Rectal smooth muscle tissue (tissue), 1 donor: Measurements from ENCODE around the gene PTBP1.

Source experiments
- H3K27ac ChIP-seq: one replicate; pipeline ENCODE4 v1.7.0; 2013; ENCODE audit warnings: low read depth, low read length, inconsistent platforms
- H3K27me3 ChIP-seq: one replicate; pipeline ENCODE4 v1.7.0; 2013; ENCODE audit warnings: low read length; ENCODE audit not compliant: control insufficient read depth, insufficient read depth
- H3K36me3 ChIP-seq: one replicate; pipeline ENCODE4 v1.7.0; 2013; ENCODE audit warnings: low read length; ENCODE audit not compliant: control insufficient read depth, insufficient read depth
- H3K4me1 ChIP-seq: one replicate; pipeline ENCODE4 v1.7.0; 2013; ENCODE audit warnings: low read length; ENCODE audit not compliant: control insufficient read depth, insufficient read depth
- H3K4me3 ChIP-seq: one replicate; pipeline ENCODE4 v1.7.0; 2013; ENCODE audit warnings: low read length
- H3K9ac ChIP-seq: one replicate; pipeline ENCODE4 v1.7.0; 2013; ENCODE audit warnings: low read length

PTBP1 gene

GRCh38 chr19:793806-794205 lies 3.4 kb upstream of the PTBP1 start:
- H3K27me3 ChIP-seq = no peaks in the 10 kb centered on the region
- peaks cover 4% of the 10 kb centered on the region for H3K4me1 ChIP-seq
- H3K9ac ChIP-seq = no peak overlapping the region

GRCh38 chr19:795073-795611 lies 2.1 kb upstream of the PTBP1 start:
- Histone ChIP-seq H3K27ac (no peak overlapping the region), H3K4me3 (no peak overlapping the region), H3K4me1 (peaks cover 16% of the 10 kb centered on the region), H3K27me3 (no peaks in the 10 kb centered on the region), H3K36me3 (peaks cover under 1% of the 10 kb centered on the region), H3K9ac (no peak overlapping the region)

More at GRCh38 chr19:793806-794205, 3.4 kb upstream of the PTBP1 start:
- Histone ChIP-seq H3K36me3 (no peaks in the 10 kb centered on the region), H3K27ac (no peak overlapping the region), H3K4me3 (no peak overlapping the region)

GRCh38 chr19:795691-796581 lies 1.3 kb upstream of the PTBP1 start:
- peaks cover 4% of the 10 kb centered on the region for H3K36me3 ChIP-seq
- peaks cover 24% of the 10 kb centered on the region for H3K4me1 ChIP-seq
- no peak overlapping the region for H3K9ac ChIP-seq
- H3K4me3 ChIP-seq = peak overlapping the region; percentile 87
- H3K27me3 ChIP-seq = no peaks in the 10 kb centered on the region
- H3K27ac ChIP-seq = no peak overlapping the region

GRCh38 chr19:797528-798414 lies 519 bp downstream of the PTBP1 start:
- Histone ChIP-seq H3K36me3 (peaks cover 4% of the 10 kb centered on the region), H3K4me3 (peak overlapping the region; percentile 87), H3K27ac (peak overlapping the region; percentile 90), H3K9ac (peak overlapping the region; percentile 49), H3K4me1 (peaks cover 39% of the 10 kb centered on the region), H3K27me3 (no peaks in the 10 kb centered on the region)

GRCh38 chr19:798415-799075 lies 1.3 kb downstream of the PTBP1 start:
- peaks cover 42% of the 10 kb centered on the region for H3K4me1 ChIP-seq

GRCh38 chr19:799076-799881 lies 2.0 kb downstream of the PTBP1 start:
- peaks cover 42% of the 10 kb centered on the region for H3K4me1 ChIP-seq
- peak overlapping the region; percentile 27 for H3K9ac ChIP-seq
- H3K4me3 ChIP-seq = peak overlapping the region; percentile 87
- no peaks in the 10 kb centered on the region for H3K27me3 ChIP-seq
- H3K36me3 ChIP-seq = peaks cover 11% of the 10 kb centered on the region
- peak overlapping the region; percentile 77 for H3K27ac ChIP-seq

More at GRCh38 chr19:798415-799075, 1.3 kb downstream of the PTBP1 start:
- peak overlapping the region; percentile 77 for H3K27ac ChIP-seq
- no peaks in the 10 kb centered on the region for H3K27me3 ChIP-seq
- peak overlapping the region; percentile 49 for H3K9ac ChIP-seq
- H3K36me3 ChIP-seq = peaks cover 4% of the 10 kb centered on the region
- peak overlapping the region; percentile 87 for H3K4me3 ChIP-seq

DNA sequence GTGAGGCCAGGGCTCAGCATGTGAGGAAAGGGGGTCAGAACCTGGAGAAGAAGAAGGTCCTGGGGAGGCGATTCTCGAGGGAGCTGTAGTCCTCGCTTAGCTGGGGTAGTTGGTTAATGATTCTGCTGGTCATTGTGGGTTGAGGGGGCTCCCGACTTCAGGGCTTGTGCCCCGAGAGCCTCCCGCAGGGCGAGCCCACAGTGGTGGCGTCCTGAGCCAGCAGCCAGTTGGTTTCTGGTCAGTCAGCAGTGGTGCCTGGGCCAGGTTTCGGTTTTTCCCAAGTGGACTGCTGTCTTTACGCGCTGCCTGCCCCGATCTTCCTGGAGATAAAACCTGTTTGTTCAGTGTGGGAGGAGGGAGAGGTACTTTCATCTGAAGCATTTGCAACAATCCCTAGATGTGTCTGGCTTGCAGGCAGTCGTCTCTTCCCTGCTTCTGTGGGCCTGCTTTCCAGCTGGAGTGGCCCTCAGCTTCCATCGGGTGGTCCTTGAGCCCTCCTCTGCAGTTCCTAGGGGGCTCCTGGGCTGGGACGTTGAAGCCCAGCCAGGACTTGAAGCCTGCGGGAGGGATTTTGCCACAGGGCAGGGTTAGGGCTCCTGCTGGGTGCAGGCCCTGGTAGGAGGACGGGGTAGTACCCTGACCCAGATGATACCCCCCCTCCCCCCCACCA lies 3.2 kb downstream of the PTBP1 start:
- Histone ChIP-seq H3K36me3 (peaks cover 23% of the 10 kb centered on the region), H3K27me3 (no peaks in the 10 kb centered on the region), H3K4me3 (peak overlapping the region; percentile 56), H3K9ac (peak overlapping the region; percentile 71), H3K27ac (peak overlapping the region; percentile 47), H3K4me1 (peaks cover 42% of the 10 kb centered on the region)

DNA sequence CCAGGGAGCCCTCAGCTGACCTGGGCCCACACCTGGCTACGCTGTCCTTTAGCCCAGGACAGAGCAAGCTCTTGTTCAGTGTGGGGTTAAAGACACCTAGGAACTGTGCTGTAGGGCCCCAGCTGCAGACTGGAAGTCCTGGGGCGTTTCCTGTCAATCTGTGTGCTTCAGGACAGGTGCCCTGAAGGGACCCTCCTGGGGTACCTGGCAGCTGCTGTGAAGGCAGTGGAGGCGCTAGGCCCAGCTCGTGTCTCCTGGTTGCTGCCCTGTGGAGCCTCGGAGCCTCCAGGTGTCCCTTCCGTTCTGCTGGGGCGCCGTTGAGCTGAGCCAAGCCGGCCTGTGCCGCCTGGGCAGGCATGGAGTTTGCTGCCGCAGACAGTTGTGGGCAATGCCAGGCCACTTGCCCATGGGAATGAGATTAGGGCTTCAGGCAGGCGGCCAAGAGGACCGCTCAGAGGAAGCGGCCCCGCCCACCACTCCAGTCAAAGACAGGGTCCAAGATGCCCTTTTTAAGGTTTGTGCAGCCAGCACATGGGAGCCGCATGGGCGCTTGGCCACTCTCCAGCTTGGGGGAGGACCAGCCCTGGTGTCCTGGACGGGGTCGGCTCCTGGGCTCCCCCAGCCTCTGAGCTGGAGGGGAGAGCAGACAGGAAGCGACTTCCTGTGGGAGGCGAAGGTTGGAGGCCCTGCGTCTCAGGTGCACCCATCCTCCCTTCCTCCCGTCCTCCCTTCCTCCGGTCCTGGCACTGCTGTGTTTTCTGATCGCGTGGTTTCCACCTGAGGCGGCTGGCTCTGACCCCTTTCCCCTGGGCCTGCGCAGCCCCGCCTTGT lies 4.0 kb downstream of the PTBP1 start:
- Histone ChIP-seq H3K36me3 (peaks cover 28% of the 10 kb centered on the region), H3K27me3 (no peaks in the 10 kb centered on the region), H3K4me3 (peak overlapping the region; percentile 54), H3K9ac (no peak overlapping the region), H3K4me1 (peaks cover 42% of the 10 kb centered on the region), H3K27ac (peak overlapping the region; percentile 47)

DNA sequence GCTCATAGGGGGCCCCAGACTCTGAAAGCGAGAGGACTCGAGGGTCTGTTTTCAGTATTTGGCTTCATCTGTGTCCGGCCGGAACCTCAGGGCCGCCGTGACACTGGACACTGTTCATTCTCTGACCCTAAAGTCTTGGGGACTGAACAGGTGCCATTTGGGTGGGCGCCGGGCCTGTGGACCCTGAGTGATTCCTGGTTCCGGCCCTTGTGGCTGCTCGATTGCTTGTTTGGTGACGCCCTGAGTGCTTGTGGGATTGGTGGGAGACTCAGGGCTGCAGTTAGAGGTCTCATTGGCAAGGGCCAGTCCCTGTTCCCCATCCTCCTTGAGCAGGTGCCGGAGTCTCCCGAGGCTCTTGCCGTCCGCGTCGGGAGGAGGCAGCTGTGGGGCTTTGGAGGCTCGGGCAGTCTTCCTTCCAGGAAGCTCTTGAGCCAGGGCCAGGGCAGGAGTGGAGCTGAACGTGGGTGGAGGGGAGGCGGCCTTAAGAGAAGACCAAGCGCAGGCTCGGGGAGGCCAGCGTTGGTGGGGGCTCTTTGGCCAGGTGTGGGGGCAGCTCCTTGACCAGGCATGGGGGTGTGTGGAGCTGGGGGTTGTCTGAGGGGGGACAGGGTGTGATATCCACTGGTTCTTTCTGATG lies 4.7 kb downstream of the PTBP1 start:
- Histone ChIP-seq H3K9ac (no peak overlapping the region), H3K4me3 (peak overlapping the region; percentile 54), H3K36me3 (peaks cover 34% of the 10 kb centered on the region), H3K27ac (peak overlapping the region; percentile 47), H3K4me1 (peaks cover 42% of the 10 kb centered on the region), H3K27me3 (no peaks in the 10 kb centered on the region)

DNA sequence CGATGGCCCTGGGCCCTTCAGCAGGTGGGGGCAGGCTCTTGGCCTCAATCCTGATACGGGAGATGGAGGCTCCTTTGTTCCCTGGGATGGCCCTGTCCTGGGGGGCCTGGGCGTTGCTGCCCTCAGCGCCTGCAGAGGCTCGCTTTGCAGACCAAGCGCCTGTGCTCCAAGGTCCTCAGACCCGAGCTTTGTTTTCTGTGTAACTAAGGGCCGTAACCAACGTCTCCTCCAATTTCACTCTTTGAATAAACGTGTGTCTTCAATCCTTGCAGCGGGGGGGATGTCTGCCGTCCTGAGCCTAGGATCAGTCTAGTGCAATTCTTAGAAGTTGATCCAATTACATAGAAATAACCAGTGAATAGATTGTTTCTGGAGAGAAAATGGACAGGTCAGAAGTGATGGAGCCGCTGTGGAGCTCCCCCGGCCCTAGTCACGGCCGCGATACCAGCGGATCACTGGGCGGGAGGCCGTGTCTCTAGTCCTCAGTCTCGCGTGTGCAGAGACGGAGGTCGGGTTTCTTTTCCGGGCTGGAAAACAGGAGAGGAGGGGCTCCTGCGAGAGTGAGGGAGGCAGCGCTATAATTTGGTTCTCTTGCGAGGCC lies 5.3 kb downstream of the PTBP1 start:
- Histone ChIP-seq H3K27me3 (no peaks in the 10 kb centered on the region), H3K9ac (no peak overlapping the region), H3K27ac (peak overlapping the region; percentile 47), H3K4me1 (peaks cover 42% of the 10 kb centered on the region), H3K36me3 (peaks cover 37% of the 10 kb centered on the region), H3K4me3 (peak overlapping the region; percentile 54)
